HCT116 (cell line): Measurements from ENCODE around the gene LEMD3. TPM values are rescaled to one million over a fixed set of nuclear protein-coding genes. Genes with fewer than 3 reads are reported as not detected.

Experiments
- ATAC-seq: fragments of 200-7000 bp; cut with Tn5 transposase; 2 replicates; pipeline ENCODE4 v1.9.1; 2020; ENCODE audit warnings: mild to moderate bottlenecking, moderate library complexity
- BruUV-seq: library from RNA; stranded (reverse); fragments of 400-500 nt; replicated peaks from 2 replicates; lab custom pipeline; 2021; lab: Mats Ljungman, UMichigan
- CTCF ChIA-PET: fragments of 300-600 bp; sonication (Branson Sonifier 250); formaldehyde crosslinking; loops from one replicate; lab custom pipeline; 2021; ENCODE audit warnings: antibody characterized with exemption; lab: Charles Lee
- POLR2A ChIA-PET: fragments of 300-600, 350-600 bp; sonication (Branson Sonifier 250); formaldehyde crosslinking; loops from one replicate; lab custom pipeline; 2021; ENCODE audit warnings: antibody characterized with exemption; lab: Charles Lee
- RAD21 ChIA-PET, 2 experiments: fragments of 300-600 bp; sonication (Branson Sonifier 250); formaldehyde crosslinking; loops; one replicate each; lab custom pipeline; 2023; ENCODE audit warnings: low total read pairs in 2 of 2; ENCODE audit not compliant: uncharacterized antibody in 2 of 2, unreplicated experiment in 2 of 2, low non-redundant PET in 1 of 2; lab: Charles Lee
- DNase-seq: peaks from one replicate; pipeline ENCODE4 v3.0.0-alpha.2; 2010; ENCODE audit warnings: low read depth, low spot score
- H2AFZ ChIP-seq: fragments of 200-600 bp; shearing (Covaris generic), sonication (generic); 2 replicates; pipeline ENCODE4 v1.6.1; 2017; ENCODE audit warnings: low read depth, mixed run types, mixed read lengths, antibody characterized with exemption, low read length; ENCODE audit not compliant: poor library complexity, severe bottlenecking
- H3K27ac ChIP-seq: 2 replicates; pipeline ENCODE4 v1.5.1; 2012; ENCODE audit warnings: low read depth, low read length
- H3K27me3 ChIP-seq: fragments of 200-600 bp; sonication (generic); 2 replicates; pipeline ENCODE4 v1.6.1; 2016; ENCODE audit warnings: mixed run types, low read length, mixed read lengths; ENCODE audit not compliant: insufficient read depth
- H3K36me3 ChIP-seq, 2 experiments: fragments of 200-500 bp in 1 of 2; fragments of 200-600 bp in 1 of 2; sonication (Bioruptor generic) in 1 of 2; sonication (generic) in 1 of 2; 2 replicates each; pipeline versions ENCODE4 v1.5.1 to v1.6.1; 2014 to 2016; ENCODE audit warnings: low read length in 2 of 2, inconsistent platforms in 1 of 2, mixed read lengths in 1 of 2, mixed run types in 1 of 2; ENCODE audit not compliant: insufficient read depth in 2 of 2, control insufficient read depth in 1 of 2
- H3K4me1 ChIP-seq, 2 experiments: fragments of 200-600 bp in 1 of 2; sonication (generic) in 1 of 2; 2 replicates each; pipeline versions ENCODE4 v1.5.1 to v1.6.1; 2012 to 2017; ENCODE audit warnings: low read length in 2 of 2, inconsistent platforms in 1 of 2, mild to moderate bottlenecking in 1 of 2, mixed read lengths in 1 of 2, mixed run types in 1 of 2, moderate library complexity in 1 of 2; ENCODE audit not compliant: insufficient read depth in 2 of 2, control insufficient read depth in 1 of 2
- H3K4me2 ChIP-seq: fragments of 200-600 bp; sonication (generic); 2 replicates; pipeline ENCODE4 v1.6.1; 2017; ENCODE audit warnings: mixed run types, low read length, mixed read lengths
- H3K4me3 ChIP-seq, 2 experiments: fragments of 200-600 bp in 1 of 2; sonication (generic) in 1 of 2; replicated peaks in 1 of 2; 2 replicates each; pipeline ENCODE4 v1.5.1; 2011 to 2016; ENCODE audit warnings: low read length in 2 of 2, control low read depth in 1 of 2, low read depth in 1 of 2, mild to moderate bottlenecking in 1 of 2, mixed read lengths in 1 of 2, mixed run types in 1 of 2
- H3K79me2 ChIP-seq: fragments of 200-600 bp; sonication (generic); 2 replicates; pipeline ENCODE4 v1.6.1; 2017; ENCODE audit warnings: mild to moderate bottlenecking, mixed run types, low read length, moderate library complexity, mixed read lengths; ENCODE audit not compliant: insufficient read depth
- H3K9ac ChIP-seq: fragments of 200-600 bp; sonication (generic); 2 replicates; pipeline ENCODE4 v1.6.1; 2016; ENCODE audit warnings: low read length, mixed read lengths
- H3K9me2 ChIP-seq: fragments of 200-600 bp; sonication (generic), shearing (Covaris generic); 2 replicates; pipeline ENCODE4 v1.6.1; 2017; ENCODE audit warnings: mixed run types, mild to moderate bottlenecking, moderate library complexity; ENCODE audit not compliant: insufficient read depth
- H3K9me3 ChIP-seq, 2 experiments: fragments of 200-500 bp in 1 of 2; fragments of 200-600 bp in 1 of 2; sonication (Bioruptor generic) in 1 of 2; sonication (generic) in 1 of 2; 2 replicates each; pipeline ENCODE4 v1.6.1; 2014 to 2017; ENCODE audit warnings: low read length in 2 of 2, mixed read lengths in 2 of 2, inconsistent platforms in 1 of 2, low read depth in 1 of 2, mild to moderate bottlenecking in 1 of 2, mixed run types in 1 of 2, moderate library complexity in 1 of 2; ENCODE audit not compliant: control insufficient read depth in 1 of 2, insufficient read depth in 1 of 2
- H4K20me1 ChIP-seq: fragments of 200-600 bp; sonication (generic), shearing (Covaris generic); 2 replicates; pipeline ENCODE4 v1.6.1; 2017; ENCODE audit warnings: mixed run types, mild to moderate bottlenecking, moderate library complexity; ENCODE audit not compliant: insufficient read depth
- ATF3 ChIP-seq: IDR thresholded peaks from 2 replicates; pipeline ENCODE4 v1.6.1; 2012
- CTCF ChIP-seq, 3 experiments: fragments of 200-600 bp in 1 of 3; sonication (generic) in 1 of 3; IDR thresholded peaks in 2 of 3; conservative IDR thresholded peaks in 1 of 3; 2 replicates each; pipeline ENCODE4 v1.5.1; 2012 to 2017; ENCODE audit warnings: low read depth in 2 of 3, low read length in 2 of 3, antibody characterized with exemption in 1 of 3, borderline replicate concordance in 1 of 3, control low read depth in 1 of 3, mild to moderate bottlenecking in 1 of 3, mixed read lengths in 1 of 3, mixed run types in 1 of 3, moderate library complexity in 1 of 3; ENCODE audit not compliant: insufficient read depth in 1 of 3
- EZH2phosphoT487 ChIP-seq: fragments of 200-600 bp; IDR thresholded peaks from 2 replicates; pipeline ENCODE4 v1.6.1; 2018; ENCODE audit warnings: antibody characterized with exemption, borderline replicate concordance
- JUND ChIP-seq: IDR thresholded peaks from 2 replicates; pipeline ENCODE4 v1.6.1; 2012
- MAX ChIP-seq: IDR thresholded peaks from 2 replicates; pipeline ENCODE4 v1.6.1; 2012
- POLR2AphosphoS5 ChIP-seq: IDR thresholded peaks from 2 replicates; pipeline ENCODE4 v1.6.1; 2011; ENCODE audit warnings: mild to moderate bottlenecking, low read depth, low read length, moderate library complexity
- SRF ChIP-seq: IDR thresholded peaks from 2 replicates; pipeline ENCODE4 v1.6.1; 2012; ENCODE audit warnings: low read depth
- TCF7L2 ChIP-seq: IDR thresholded peaks from 2 replicates; pipeline ENCODE4 v1.7.0; 2011; ENCODE audit warnings: borderline replicate concordance, inconsistent platforms; ENCODE audit not compliant: insufficient read depth, insufficient read length; ENCODE audit errors: extremely low read depth
- ZBTB33 ChIP-seq: IDR thresholded peaks from 2 replicates; pipeline ENCODE4 v1.6.1; 2011; ENCODE audit warnings: mild to moderate bottlenecking, low read length, moderate library complexity; ENCODE audit not compliant: insufficient replicate concordance; ENCODE audit errors: extremely low read depth
- ZNF274 ChIP-seq: fragments of 200-500 bp; sonication (Bioruptor generic); IDR thresholded peaks from 2 replicates; pipeline ENCODE4 v1.6.1; 2014; ENCODE audit warnings: mild to moderate bottlenecking, low read depth, low read length, inconsistent platforms
- intact Hi-C: fragments of 100-400 bp; cut with micrococcal nuclease; formaldehyde crosslinking; loops from 2 replicates; pipeline ENCODE4 v1.10.0; 2022
- total RNA-seq: library from RNA; stranded (reverse); gene quantifications from one replicate; pipeline ENCODE4 v1.2.1, GENCODE V29; 2021; ENCODE audit not compliant: unreplicated experiment

LEMD3 gene
- total RNA-seq, 1 experiment from 2014 or later, result 28.7 TPM

DNA sequence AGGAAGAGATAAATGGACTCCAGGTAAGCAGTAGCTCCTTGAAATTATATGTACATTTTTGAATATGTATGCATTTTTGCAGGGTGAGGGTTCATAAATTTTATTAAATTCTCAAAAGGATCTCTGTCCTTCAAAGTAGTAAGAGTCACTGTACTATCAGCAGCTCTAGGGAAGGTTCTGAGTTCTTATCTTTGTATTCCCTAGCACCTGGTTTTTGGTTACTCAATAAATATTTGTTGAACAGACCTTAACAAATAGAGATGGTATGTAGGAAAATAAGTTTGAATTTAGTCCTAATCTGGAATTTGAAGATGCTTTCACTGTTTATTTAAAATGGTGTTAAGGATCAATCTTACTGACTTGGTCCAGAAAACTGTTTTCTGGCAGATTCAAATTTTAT is 18.3 kb downstream of the LEMD3 start:
- Histone ChIP-seq H4K20me1 (peaks cover 13% of the 10 kb centered on the region; the same call in 1 of the 2 replicates), H3K9ac (no peak overlapping the region), H3K9me3 (no peaks in the 10 kb centered on the region), H3K4me3 (no peak overlapping the region), H3K9me2 (no peaks in the 10 kb centered on the region), H2AFZ (no peak overlapping the region), H3K4me2 (no peak overlapping the region), H3K4me1 (no peaks in the 10 kb centered on the region), H3K79me2 (peaks cover 99% of the 10 kb centered on the region), H3K27me3 (no peaks in the 10 kb centered on the region), H3K27ac (no peak overlapping the region), H3K36me3 (0 out of 4 replicates have a peak, but pooled peaks cover 0 to under 1% of the 10 kb centered on the region in 2 experiments)
- DNase-seq (no peak), ATAC-seq (no peak)
- CTCF ChIA-PET, result no interaction called here
- RAD21 ChIA-PET, result no interaction called here
- no TSS peak for BruUV-seq
- intact Hi-C loops, result no loop called here
- POLR2A ChIA-PET, result no interaction called here
- TF ChIP-seq JUND (no peak), POLR2AphosphoS5 (no peak), ATF3 (no peak), EZH2phosphoT487 (no peak), ZNF274 (no peak), ZBTB33 (no peak), SRF (no peak), CTCF (IDR thresholded peaks at IDR 0.05 in 2 of 3, conservative IDR thresholded peaks at IDR 0.05 in 1 of 3; ENCODE audit: borderline replicate concordance in 1 of 3, insufficient read depth in 1 of 3, low read depth in 2 of 3, low read length in 2 of 3) (no peak), MAX (no peak), TCF7L2 (no peak)
